22Rv1 (cell line): ENCODE measurements around the gene KRTAP4-3.

ENCODE experiments used
- CTCF ChIP-seq: fragments of 450-650 bp; IDR thresholded peaks from 2 replicates; pipeline ENCODE4 v1.5.1; 2017; ENCODE audit warnings: mild to moderate bottlenecking
- ZFX ChIP-seq: fragments of 450-650 bp; IDR thresholded peaks from 2 replicates; pipeline ENCODE4 v1.6.1; 2017; ENCODE audit warnings: antibody characterized with exemption, borderline replicate concordance

DNA sequence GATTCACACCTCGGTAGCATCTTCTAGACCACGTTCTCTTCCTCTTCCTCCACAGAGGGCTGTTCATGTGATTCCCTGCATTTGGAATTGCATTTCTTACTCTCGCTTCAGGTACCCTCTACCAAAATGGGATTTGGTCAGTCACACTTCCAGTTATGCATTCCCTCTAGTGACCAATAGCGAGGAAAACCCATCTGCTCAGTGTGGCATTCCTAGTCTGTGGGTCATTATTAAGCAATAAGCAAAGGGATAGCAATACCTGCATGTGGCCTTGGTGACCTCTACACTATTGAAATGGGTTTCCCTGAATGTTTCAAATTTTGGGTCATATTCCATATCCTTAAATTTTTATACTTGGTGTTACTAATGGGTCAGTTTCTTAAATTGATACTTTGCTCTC, 18.0 kb downstream of the KRTAP4-3 start:
- TF ChIP-seq CTCF (no peak), ZFX (no peak)
